Measurements from ENCODE around the gene DAW1. TPM values are rescaled to one million over a fixed set of nuclear protein-coding genes. Genes with fewer than 3 reads are reported as not detected.

DAW1 gene
- polyA plus RNA-seq, 4 donors, result 0.07 TPM; not detected in 3

- Histone ChIP-seq H3K27me3 (ENCODE audit: control insufficient read depth in 3 of 3, insufficient read depth in 3 of 3, low read length in 3 of 3) (no peaks in the 10 kb centered on the region), H3K36me3 (ENCODE audit: control insufficient read depth in 3 of 3, insufficient read depth in 2 of 3, low read depth in 1 of 3, low read length in 3 of 3) (no peaks in the 10 kb centered on the region), H3K9me3 (ENCODE audit: control insufficient read depth in 2 of 2, insufficient read depth in 1 of 2, low read depth in 1 of 2, low read length in 1 of 2) (no peaks in the 10 kb centered on the region), H3K27ac (ENCODE audit: low read depth in 1 of 3, low read length in 2 of 3) (no peak overlapping the region), H3K4me1 (ENCODE audit: control insufficient read depth in 3 of 3, insufficient read depth in 2 of 3, low read depth in 1 of 3, low read length in 2 of 3) (peaks cover 0 to 2% (median 0%) of the 10 kb centered on the region in 3 donors), H3K4me3 (ENCODE audit: low read depth in 1 of 3, low read length in 3 of 3) (no peak overlapping the region)
- 58 to 81% (median 75%) methylated on average over 4 of the region's 4 CpGs for WGBS, 3 donors
- FAIRE-seq (no peak), DNase-seq (peak in 1 of 2 donors; percentile 19)
Measured at GRCh38 chr2:227881866-227882517, 10.6 kb downstream of the DAW1 start.

- Histone ChIP-seq H3K9me3 (ENCODE audit: control insufficient read depth in 2 of 2, insufficient read depth in 1 of 2, low read depth in 1 of 2, low read length in 1 of 2) (no peaks in the 10 kb centered on the region), H3K4me3 (ENCODE audit: low read depth in 1 of 3, low read length in 3 of 3) (no peak overlapping the region), H3K27me3 (ENCODE audit: control insufficient read depth in 3 of 3, insufficient read depth in 3 of 3, low read length in 3 of 3) (no peaks in the 10 kb centered on the region), H3K4me1 (ENCODE audit: control insufficient read depth in 3 of 3, insufficient read depth in 2 of 3, low read depth in 1 of 3, low read length in 2 of 3) (peaks cover 0 to 2% (median 0%) of the 10 kb centered on the region in 3 donors), H3K27ac (ENCODE audit: low read depth in 1 of 3, low read length in 2 of 3) (no peak overlapping the region), H3K36me3 (ENCODE audit: control insufficient read depth in 3 of 3, insufficient read depth in 2 of 3, low read depth in 1 of 3, low read length in 3 of 3) (no peaks in the 10 kb centered on the region)
- DNase-seq (peak; percentile 73 to 81), FAIRE-seq (no peak)
- WGBS, 3 donors, result 16 to 20% (median 17%) methylated on average over 6 of the region's 6 CpGs
Measured at GRCh38 chr2:227884511-227884947, 13.1 kb downstream of the DAW1 start.

- DNase-seq, result no peak
- Histone ChIP-seq H3K36me3 (ENCODE audit: control insufficient read depth in 3 of 3, insufficient read depth in 2 of 3, low read depth in 1 of 3, low read length in 3 of 3) (no peaks in the 10 kb centered on the region), H3K4me1 (ENCODE audit: control insufficient read depth in 3 of 3, insufficient read depth in 2 of 3, low read depth in 1 of 3, low read length in 2 of 3) (peaks cover 0 to 2% (median 0%) of the 10 kb centered on the region in 3 donors), H3K9me3 (ENCODE audit: control insufficient read depth in 2 of 2, insufficient read depth in 1 of 2, low read depth in 1 of 2, low read length in 1 of 2) (no peaks in the 10 kb centered on the region), H3K27ac (ENCODE audit: low read depth in 1 of 3, low read length in 2 of 3) (no peak overlapping the region), H3K4me3 (ENCODE audit: low read depth in 1 of 3, low read length in 3 of 3) (no peak overlapping the region), H3K27me3 (ENCODE audit: control insufficient read depth in 3 of 3, insufficient read depth in 3 of 3, low read length in 3 of 3) (no peaks in the 10 kb centered on the region)
- 57 to 69% (median 66%) methylated on average over 4 of the region's 4 CpGs for WGBS, 3 donors
- no peak for FAIRE-seq
Measured at GRCh38 chr2:227886149-227886548, 14.7 kb downstream of the DAW1 start.

- 29 to 42% (median 33%) methylated on average over 5 of the region's 5 CpGs for WGBS, 3 donors
- FAIRE-seq (no peak), DNase-seq (peak in 1 of 2 donors; percentile 66)
- H3K9me3 ChIP-seq (ENCODE audit: control insufficient read depth in 2 of 2, insufficient read depth in 1 of 2, low read depth in 1 of 2, low read length in 1 of 2), result no peaks in the 10 kb centered on the region
- no peaks in the 10 kb centered on the region for H3K27me3 ChIP-seq (ENCODE audit: control insufficient read depth in 3 of 3, insufficient read depth in 3 of 3, low read length in 3 of 3)
- no peak overlapping the region for H3K27ac ChIP-seq (ENCODE audit: low read depth in 1 of 3, low read length in 2 of 3)
- H3K36me3 ChIP-seq (ENCODE audit: control insufficient read depth in 3 of 3, insufficient read depth in 2 of 3, low read depth in 1 of 3, low read length in 3 of 3), result no peaks in the 10 kb centered on the region
- peaks cover 0 to 2% (median 0%) of the 10 kb centered on the region in 3 donors for H3K4me1 ChIP-seq (ENCODE audit: control insufficient read depth in 3 of 3, insufficient read depth in 2 of 3, low read depth in 1 of 3, low read length in 2 of 3)
- H3K4me3 ChIP-seq (ENCODE audit: low read depth in 1 of 3, low read length in 3 of 3), result no peak overlapping the region
Measured at GRCh38 chr2:227888289-227888688, 16.9 kb downstream of the DAW1 start.

GRCh38 chr2:227889336-227889735 lies 17.9 kb downstream of the DAW1 start:
- peaks cover 0 to 2% (median 0%) of the 10 kb centered on the region in 3 donors for H3K4me1 ChIP-seq (ENCODE audit: control insufficient read depth in 3 of 3, insufficient read depth in 2 of 3, low read depth in 1 of 3, low read length in 2 of 3)
- H3K4me3 ChIP-seq (ENCODE audit: low read depth in 1 of 3, low read length in 3 of 3), result no peak overlapping the region
- no peaks in the 10 kb centered on the region for H3K9me3 ChIP-seq (ENCODE audit: control insufficient read depth in 2 of 2, insufficient read depth in 1 of 2, low read depth in 1 of 2, low read length in 1 of 2)
- H3K27ac ChIP-seq (ENCODE audit: low read depth in 1 of 3, low read length in 2 of 3), result no peak overlapping the region
- DNase-seq (no peak), FAIRE-seq (no peak)
- no peaks in the 10 kb centered on the region for H3K36me3 ChIP-seq (ENCODE audit: control insufficient read depth in 3 of 3, insufficient read depth in 2 of 3, low read depth in 1 of 3, low read length in 3 of 3)
- no peaks in the 10 kb centered on the region for H3K27me3 ChIP-seq (ENCODE audit: control insufficient read depth in 3 of 3, insufficient read depth in 3 of 3, low read length in 3 of 3)
- 93 to 94% (median 93%) methylated on average over 5 of the region's 5 CpGs for WGBS, 3 donors

- peak; percentile 91 for FAIRE-seq
- 0 to 4% (median 1%) methylated on average over 2 of the region's 2 CpGs for WGBS, 3 donors
Measured at GRCh38 chr2:227890495-227891079, 19.2 kb downstream of the DAW1 start.

GRCh38 chr2:227891673-227892072 lies 20.2 kb downstream of the DAW1 start:
- no peaks in the 10 kb centered on the region for H3K36me3 ChIP-seq (ENCODE audit: control insufficient read depth in 3 of 3, insufficient read depth in 2 of 3, low read depth in 1 of 3, low read length in 3 of 3)
- FAIRE-seq (no peak), DNase-seq (no peak)
- no peaks in the 10 kb centered on the region for H3K9me3 ChIP-seq (ENCODE audit: control insufficient read depth in 2 of 2, insufficient read depth in 1 of 2, low read depth in 1 of 2, low read length in 1 of 2)
- no peak overlapping the region for H3K27ac ChIP-seq (ENCODE audit: low read depth in 1 of 3, low read length in 2 of 3)
- H3K4me1 ChIP-seq (ENCODE audit: control insufficient read depth in 3 of 3, insufficient read depth in 2 of 3, low read depth in 1 of 3, low read length in 2 of 3), result no peaks in the 10 kb centered on the region
- WGBS, 3 donors, result 77 to 82% (median 79%) methylated on average over 2 of the region's 2 CpGs
- no peak overlapping the region for H3K4me3 ChIP-seq (ENCODE audit: low read depth in 1 of 3, low read length in 3 of 3)
- H3K27me3 ChIP-seq (ENCODE audit: control insufficient read depth in 3 of 3, insufficient read depth in 3 of 3, low read length in 3 of 3), result peaks cover 0 to 2% (median 0%) of the 10 kb centered on the region in 3 donors

More at GRCh38 chr2:227890495-227891079, 19.2 kb downstream of the DAW1 start:
- no peaks in the 10 kb centered on the region for H3K36me3 ChIP-seq (ENCODE audit: control insufficient read depth in 3 of 3, insufficient read depth in 2 of 3, low read depth in 1 of 3, low read length in 3 of 3)
- H3K9me3 ChIP-seq (ENCODE audit: control insufficient read depth in 2 of 2, insufficient read depth in 1 of 2, low read depth in 1 of 2, low read length in 1 of 2), result no peaks in the 10 kb centered on the region
- DNase-seq, result peak; percentile 59 to 70
- H3K4me3 ChIP-seq (ENCODE audit: low read depth in 1 of 3, low read length in 3 of 3), result no peak overlapping the region
- H3K27ac ChIP-seq (ENCODE audit: low read depth in 1 of 3, low read length in 2 of 3), result no peak overlapping the region
- H3K4me1 ChIP-seq (ENCODE audit: control insufficient read depth in 3 of 3, insufficient read depth in 2 of 3, low read depth in 1 of 3, low read length in 2 of 3), result peaks cover 0 to 2% (median 0%) of the 10 kb centered on the region in 3 donors
- peaks cover 0 to 2% (median 0%) of the 10 kb centered on the region in 3 donors for H3K27me3 ChIP-seq (ENCODE audit: control insufficient read depth in 3 of 3, insufficient read depth in 3 of 3, low read length in 3 of 3)

GRCh38 chr2:227903381-227903780 lies 31.9 kb downstream of the DAW1 start:
- FAIRE-seq (no peak), DNase-seq (no peak)
- Histone ChIP-seq H3K4me1 (ENCODE audit: control insufficient read depth in 3 of 3, insufficient read depth in 2 of 3, low read depth in 1 of 3, low read length in 2 of 3) (no peaks in the 10 kb centered on the region), H3K27ac (ENCODE audit: low read depth in 1 of 3, low read length in 2 of 3) (no peak overlapping the region), H3K27me3 (ENCODE audit: control insufficient read depth in 3 of 3, insufficient read depth in 3 of 3, low read length in 3 of 3) (peaks cover 0 to 3% (median 0%) of the 10 kb centered on the region in 3 donors), H3K4me3 (ENCODE audit: low read depth in 1 of 3, low read length in 3 of 3) (no peak overlapping the region), H3K9me3 (ENCODE audit: control insufficient read depth in 2 of 2, insufficient read depth in 1 of 2, low read depth in 1 of 2, low read length in 1 of 2) (no peaks in the 10 kb centered on the region), H3K36me3 (ENCODE audit: control insufficient read depth in 3 of 3, insufficient read depth in 2 of 3, low read depth in 1 of 3, low read length in 3 of 3) (no peaks in the 10 kb centered on the region)
- WGBS, 3 donors, result 56 to 91% (median 82%) methylated on average over 2 of the region's 2 CpGs

Data from small intestine (tissue), 7 donors.